ENCODE measurements around the gene TECR.
"Not testable (repeated sequence)": the region's sequence is repeated elsewhere in the genome, so short reads cannot be mapped to it uniquely, and the experiment has no call there.

TECR gene

DNA sequence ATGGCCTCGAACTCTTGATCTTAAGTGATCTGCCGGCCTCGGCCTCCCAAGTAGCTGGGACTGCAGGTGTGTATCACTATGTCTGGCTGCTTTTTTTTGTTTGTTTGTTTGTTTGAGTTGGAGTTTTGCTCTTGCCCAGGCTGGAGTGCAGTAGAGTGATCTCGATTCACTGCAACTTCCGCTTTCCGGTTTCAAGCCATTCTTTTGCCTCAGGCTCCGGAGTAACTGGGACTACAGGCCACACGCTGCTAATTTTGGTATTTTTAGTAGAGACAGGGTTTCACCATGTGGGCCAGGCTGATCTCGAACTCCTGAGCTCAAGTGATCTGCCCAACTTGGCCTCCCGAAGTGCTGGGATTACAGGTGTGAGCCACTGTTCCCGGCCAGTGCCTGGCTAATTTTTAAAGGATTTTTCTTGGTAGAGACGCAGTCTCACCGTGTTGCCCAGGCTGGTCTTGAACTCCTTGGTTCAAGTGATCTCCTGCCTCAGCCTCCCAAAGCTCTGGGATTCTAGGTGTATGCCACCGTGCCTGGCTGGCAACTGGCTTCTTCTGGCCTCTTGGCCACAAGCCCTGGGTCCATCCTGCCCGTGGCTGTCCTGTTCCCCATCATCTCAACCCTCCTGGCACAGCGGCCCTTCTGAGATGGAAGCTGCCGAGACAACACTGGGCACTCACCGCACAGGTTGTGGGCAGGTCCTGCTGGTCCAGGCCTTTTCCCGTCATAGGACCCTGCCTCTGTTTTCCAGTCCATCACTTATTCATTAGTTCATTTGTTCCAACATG, 11.5 kb downstream of the TECR start:
- no peak for DNase-seq

GRCh38 chr19:14541979-14542378, 12.6 kb downstream of the TECR start:
- not testable (repeated sequence) for DNase-seq

GRCh38 chr19:14542711-14543328, 13.4 kb downstream of the TECR start:
- DNase-seq = no peak

DNA sequence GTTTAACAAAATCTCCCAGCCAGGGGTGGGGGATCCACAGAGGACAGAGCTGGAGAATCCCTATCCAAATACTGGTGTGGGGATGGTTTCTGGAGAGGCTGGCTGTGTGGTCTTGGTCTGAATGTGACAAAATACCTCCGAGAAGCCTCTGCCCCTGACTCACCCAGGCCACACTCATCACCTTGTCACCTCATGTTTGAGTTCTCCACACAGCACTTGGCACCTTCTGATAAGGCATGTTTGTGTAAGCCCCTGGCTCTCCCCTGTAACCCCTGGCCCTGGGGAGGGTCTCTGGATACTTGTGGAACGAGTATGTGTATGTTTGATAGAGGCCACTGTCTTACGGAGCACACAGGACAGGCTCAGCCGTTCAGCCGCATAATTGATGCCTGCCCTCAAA, 14.7 kb downstream of the TECR start:
- no peak for DNase-seq

- DNase-seq = no peak
These were observed 15.8 kb downstream of the TECR start for GRCh38 chr19:14544977-14545715.

GRCh38 chr19:14545716-14546082, 16.3 kb downstream of the TECR start:
- no peak for DNase-seq

GRCh38 chr19:14550201-14550754, 20.9 kb downstream of the TECR start:
- DNase-seq = no peak

- peak; percentile 34 for DNase-seq
These were observed 22.0 kb downstream of the TECR start for GRCh38 chr19:14551134-14552005.

DNA sequence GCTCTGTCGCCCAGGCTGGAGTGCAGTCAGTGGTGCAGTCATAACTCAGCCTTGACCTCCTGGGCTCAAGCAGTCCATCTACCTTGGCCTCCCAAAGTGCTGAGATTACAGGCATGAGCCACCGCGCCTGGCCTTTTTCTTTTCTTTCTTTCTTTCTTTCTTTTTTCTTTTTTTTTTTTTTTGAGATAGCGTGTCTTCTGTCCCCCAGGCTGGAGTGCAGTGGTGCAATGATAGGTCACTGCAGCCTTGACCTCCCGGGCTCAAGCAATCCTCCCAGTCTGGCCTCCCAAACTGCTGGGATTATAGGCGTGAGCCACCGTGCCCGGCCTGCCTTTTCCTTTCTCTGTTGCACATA, 22.6 kb downstream of the TECR start:
- DNase-seq = not testable (repeated sequence)

- no peak for DNase-seq
These were observed 23.9 kb downstream of the TECR start for GRCh38 chr19:14553042-14553938.

DNA sequence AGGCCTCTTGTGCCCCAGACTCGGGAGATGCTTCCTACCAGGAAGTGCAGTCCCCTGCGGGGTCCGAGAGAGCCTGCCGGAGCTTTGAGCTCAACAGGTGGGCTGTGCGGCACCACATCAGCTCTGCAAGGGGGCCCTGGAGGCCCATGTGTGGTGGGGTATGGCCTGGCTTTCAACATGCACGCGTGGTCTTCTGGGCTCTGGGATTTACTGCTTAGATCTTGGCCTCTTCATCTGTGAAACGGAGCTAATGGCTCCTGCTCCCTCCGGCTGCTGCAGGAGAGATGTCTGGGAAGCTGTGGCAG, 24.5 kb downstream of the TECR start:
- no peak for DNase-seq

DNA sequence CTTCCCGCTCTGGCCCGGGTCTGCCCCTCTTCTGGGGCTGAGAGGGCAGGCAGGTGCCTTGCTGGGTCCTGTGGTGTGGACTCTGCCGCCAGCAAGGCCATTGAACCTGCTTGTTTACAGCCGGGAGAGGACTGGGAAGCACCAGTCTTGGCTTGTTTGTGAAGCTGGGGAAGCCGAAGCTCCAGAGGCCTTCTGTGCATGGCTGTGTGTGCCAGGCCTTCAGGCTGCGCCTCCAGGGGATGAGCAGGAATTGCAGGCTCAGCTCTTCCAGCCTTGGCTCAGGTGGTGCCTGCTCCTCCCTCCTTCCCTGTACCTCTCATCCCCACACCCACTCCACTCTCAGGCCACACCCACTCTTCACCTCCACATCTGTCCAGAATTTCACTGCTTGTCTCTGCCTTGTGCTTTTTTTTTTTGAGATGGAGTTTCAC, 25.0 kb downstream of the TECR start:
- DNase-seq = peak; percentile 75

DNA sequence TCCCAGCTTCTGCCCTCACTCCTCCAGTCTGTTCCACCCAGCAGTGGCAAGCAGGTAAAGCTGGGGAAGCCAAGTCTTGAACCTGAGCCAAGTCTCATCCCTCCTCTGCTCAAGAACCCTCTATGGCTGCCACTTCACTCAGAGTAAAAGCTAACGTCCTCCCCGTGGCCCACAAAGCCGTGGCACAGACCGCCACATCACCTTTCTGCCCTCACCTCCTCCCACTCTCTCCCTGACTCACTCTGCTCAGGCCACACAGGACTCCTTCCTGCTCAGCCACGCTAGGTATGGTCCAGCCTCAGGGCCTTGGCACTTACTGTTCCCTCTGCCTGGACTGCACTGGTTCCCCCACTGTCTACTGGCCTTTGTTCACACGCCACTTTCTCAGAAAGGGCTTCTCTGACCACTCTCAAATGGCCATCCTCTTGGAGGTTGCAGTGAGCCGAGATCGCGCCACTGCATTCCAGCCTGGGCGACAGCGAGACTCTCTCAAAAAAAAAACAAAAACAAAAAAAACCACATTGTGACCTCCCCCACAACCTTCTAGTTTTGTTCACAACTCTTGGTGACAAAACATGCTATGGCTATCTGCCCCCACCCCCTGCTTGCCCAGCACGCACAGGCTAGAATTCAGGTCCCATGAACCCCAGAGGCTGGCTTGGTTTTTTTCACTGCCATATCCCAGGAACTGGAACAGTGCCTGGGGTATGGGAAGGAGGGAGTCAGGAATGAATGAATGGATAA, 26.7 kb downstream of the TECR start:
- DNase-seq = no peak

DNA sequence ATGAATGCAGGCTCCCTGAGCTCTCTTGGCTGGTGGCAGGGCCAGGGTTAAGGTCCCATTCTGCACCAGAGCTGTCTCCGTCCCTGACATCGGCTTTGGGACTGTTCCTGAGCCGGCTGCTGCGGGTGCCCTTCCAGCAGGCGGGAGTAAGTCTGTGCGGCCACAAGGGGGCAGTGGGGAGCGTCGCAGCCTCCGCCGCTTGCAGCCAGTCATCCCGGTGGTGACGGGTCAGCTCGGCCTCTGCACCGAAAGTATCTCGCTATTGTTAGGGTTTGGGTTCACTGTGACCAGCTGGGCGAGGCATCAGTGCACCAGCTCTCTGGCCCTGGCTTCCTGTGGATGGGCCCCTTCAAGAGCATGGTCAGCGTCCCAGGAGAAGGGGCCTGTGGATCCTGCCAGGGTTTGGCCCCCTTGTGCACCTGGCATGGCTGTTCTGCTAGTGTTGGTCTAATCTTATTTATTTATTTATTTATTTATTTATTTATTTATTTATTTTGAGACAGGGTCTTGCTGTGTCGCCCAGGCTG, 27.3 kb downstream of the TECR start:
- DNase-seq = peak; percentile 76

- DNase-seq = no peak
These were observed 29.1 kb downstream of the TECR start for GRCh38 chr19:14558370-14559066.

DNA sequence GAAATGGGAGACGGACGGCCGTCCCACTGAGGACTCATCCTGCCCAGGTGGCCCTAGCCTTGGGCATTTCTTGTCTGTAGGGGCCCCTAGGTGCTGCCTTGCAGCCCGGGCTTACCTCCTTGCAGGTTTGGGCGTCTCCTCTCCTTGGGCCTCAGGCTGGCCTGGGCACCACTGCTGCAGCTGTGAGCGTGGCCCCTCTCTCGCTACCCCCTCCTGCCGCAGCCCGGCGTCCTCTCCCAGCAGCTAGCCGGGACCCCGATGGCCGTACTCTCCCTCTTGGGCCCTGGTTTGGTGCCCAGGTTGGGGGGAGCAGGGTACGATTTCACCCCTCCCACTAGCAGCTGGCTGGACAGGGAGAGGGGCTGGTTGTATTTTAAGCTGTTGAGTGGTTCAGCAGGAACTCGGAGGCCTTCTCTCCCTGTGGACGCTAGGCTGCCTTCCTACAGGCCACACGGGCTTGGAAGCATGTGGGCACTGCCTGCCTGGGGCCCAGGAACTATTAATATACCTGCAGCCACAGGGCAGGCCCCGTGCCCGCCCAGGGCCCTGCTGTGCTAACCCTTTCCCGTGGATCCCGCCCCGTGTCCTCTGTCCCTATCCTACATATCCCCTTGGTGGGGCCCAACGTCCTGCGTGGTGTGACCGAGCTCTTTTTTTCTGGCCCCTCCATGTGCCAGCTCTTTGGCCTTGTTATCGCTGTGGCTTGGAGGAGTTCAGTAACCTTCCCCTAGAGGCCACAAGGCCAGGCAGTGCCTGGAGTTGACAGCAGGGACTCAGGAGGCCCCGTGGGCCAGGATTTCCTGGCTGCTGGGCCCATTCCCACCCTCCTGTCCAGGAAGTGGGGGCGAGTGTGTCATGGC, 30.8 kb downstream of the TECR start:
- no peak for DNase-seq

DNA sequence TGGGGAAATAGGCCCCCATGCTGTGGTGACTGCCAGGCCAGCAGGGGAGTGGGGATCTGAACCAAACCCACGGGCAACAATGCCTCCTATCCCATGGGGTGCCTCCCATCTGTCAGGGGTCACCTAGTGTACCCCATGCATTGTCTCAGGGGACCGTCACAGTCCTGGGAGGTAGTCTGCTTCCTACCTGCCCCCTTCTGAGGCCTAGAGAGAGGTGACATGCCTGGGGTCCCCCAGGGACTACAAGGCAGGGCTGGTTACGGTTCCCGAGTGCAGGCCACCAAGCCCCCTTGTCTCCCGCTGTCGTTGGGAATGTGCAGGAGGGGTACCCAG, 31.3 kb downstream of the TECR start:
- DNase-seq = no peak

DNA sequence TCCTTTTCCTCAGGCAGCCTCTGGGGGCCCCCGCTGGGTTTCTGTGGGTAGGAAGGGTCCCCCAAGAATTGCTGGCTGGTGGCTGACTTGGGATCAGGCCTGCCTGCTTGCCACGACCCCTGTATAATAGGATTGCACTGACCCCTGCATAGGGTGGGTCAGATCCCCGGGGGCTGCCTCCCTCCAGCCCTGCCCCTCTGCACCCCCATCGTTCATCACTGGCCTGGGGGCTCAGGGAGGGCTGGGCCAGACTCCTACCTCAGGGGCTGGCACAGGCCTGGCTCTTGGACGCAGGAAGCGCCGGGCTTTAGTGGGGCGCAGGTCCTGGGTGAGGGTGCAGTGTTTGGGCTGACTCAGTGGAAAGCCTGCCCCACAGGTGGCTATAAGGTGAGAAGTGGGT, 31.9 kb downstream of the TECR start:
- DNase-seq = no peak

DNA sequence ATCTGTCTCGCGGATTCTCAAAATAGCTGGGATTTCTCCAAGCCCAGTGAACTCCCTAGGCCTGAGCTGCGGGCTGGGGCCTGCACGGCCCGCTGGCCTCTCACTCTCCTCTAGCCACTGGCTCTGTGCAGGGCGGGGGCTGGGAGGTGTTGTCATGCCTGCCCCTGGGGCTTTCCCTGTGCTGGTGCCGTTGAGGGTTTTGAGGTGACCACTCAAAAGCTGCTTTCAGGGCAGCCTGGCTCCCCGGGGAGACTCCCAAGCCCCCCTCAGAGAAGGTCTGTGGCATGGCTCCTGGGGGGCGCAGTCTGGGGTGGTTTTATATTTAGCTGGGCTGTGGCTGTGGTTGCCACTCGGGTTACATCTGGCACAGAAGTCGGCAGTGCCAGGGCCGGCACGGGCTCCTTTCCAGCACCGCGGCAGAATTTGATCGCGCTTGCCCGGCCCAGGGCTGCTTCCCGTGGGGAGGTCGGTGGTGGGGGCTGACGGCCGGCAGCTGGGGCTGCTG, 32.5 kb downstream of the TECR start:
- no peak for DNase-seq

All from RPMI8226 (cell line).